ENCODE measurements around the gene FAM174A. TPM values are rescaled to one million over a fixed set of nuclear protein-coding genes. Genes with fewer than 3 reads are reported as not detected.

Gene FAM174A
- total and polyA plus RNA-seq, 2 donors (not counting 3 experiments of a cell fraction or from before 2014, with no cell fraction given), result 11.8 to 15.2 TPM

DNA sequence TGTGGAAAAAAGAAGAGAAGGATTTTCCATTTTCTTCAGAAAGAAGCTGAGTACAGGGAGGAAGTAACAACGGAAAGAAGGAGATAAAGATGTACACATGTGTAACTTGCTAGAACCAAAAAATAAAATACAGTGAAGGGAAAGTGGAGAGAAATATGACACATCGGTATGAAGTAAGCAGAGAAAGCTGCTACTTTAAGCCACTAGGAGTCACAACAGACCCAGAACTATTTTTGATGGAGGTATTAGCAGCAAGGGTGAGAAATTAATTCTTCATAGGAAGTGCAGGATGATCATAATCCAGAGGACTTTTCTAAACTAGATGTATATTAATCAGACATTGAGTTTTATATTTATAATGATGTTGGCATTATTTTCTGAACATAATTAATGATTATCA lies 88.5 kb downstream of the FAM174A start:
- no peak overlapping the region for H2AFZ ChIP-seq (ENCODE audit: low read depth, low read length)
- peak; percentile 55 for FAIRE-seq
- no peaks in the 10 kb centered on the region for H3K9me3 ChIP-seq (replicated peaks; ENCODE audit: control insufficient read depth, insufficient read depth, low read length)
- H3K4me3 ChIP-seq (replicated peaks in 1 of 3; ENCODE audit: insufficient read depth in 1 of 3, low read depth in 1 of 3, low read length in 3 of 3), result no peak overlapping the region
- no peak overlapping the region for H3K27ac ChIP-seq (ENCODE audit: insufficient read depth, low read depth, low read length)
- DNase-seq (ENCODE audit: low read depth, low spot score), result peak; percentile 67
- no peaks in the 10 kb centered on the region for H3K79me2 ChIP-seq (ENCODE audit: control insufficient read depth, insufficient read depth, low read length)
- no peak overlapping the region for H3K4me2 ChIP-seq (ENCODE audit: insufficient read depth, low read length)
- CTCF ChIA-PET, result interaction anchor here (0.6 to 3.2 kb wide), 25 partner anchors 8 to 769 kb away, joined by 3 to 26 read pairs (median 3); partner anchors contain the start of gene ST8SIA4
- no peak overlapping the region for H3K9ac ChIP-seq (replicated peaks; ENCODE audit: extremely low read depth, insufficient read depth, low read length)
- no TSS peak for BruUV-seq (replicated peaks)
- TF ChIP-seq POLR2A (IDR thresholded peaks at IDR 0.05; ENCODE audit: low read depth, low read length) (no peak), MAX (IDR thresholded peaks at IDR 0.05; ENCODE audit: insufficient read depth, insufficient read length) (no peak), JUN (IDR thresholded peaks at IDR 0.05; ENCODE audit: borderline replicate concordance, insufficient read depth, insufficient read length, low read depth) (no peak), EZH2 (IDR thresholded peaks at IDR 0.05; ENCODE audit: borderline replicate concordance, low read depth, low read length, severe bottlenecking) (no peak)
- TF ChIP-seq, protein P1, sequence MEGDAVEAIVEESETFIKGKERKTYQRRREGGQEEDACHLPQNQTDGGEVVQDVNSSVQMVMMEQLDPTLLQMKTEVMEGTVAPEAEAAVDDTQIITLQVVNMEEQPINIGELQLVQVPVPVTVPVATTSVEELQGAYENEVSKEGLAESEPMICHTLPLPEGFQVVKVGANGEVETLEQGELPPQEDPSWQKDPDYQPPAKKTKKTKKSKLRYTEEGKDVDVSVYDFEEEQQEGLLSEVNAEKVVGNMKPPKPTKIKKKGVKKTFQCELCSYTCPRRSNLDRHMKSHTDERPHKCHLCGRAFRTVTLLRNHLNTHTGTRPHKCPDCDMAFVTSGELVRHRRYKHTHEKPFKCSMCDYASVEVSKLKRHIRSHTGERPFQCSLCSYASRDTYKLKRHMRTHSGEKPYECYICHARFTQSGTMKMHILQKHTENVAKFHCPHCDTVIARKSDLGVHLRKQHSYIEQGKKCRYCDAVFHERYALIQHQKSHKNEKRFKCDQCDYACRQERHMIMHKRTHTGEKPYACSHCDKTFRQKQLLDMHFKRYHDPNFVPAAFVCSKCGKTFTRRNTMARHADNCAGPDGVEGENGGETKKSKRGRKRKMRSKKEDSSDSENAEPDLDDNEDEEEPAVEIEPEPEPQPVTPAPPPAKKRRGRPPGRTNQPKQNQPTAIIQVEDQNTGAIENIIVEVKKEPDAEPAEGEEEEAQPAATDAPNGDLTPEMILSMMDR (IDR thresholded peaks at IDR 0.05; ENCODE audit: extremely low read depth in 1 of 2, insufficient read depth in 1 of 2, low read depth in 1 of 2, low read length in 2 of 2), result peak; percentile 32 to 46
- dilution Hi-C loops (cut with MboI; ENCODE audit: extremely low pct_ligation_motif_present, low sequenced_read_pairs) (no loop called here), intact Hi-C loops (cut with micrococcal nuclease) (loop anchor here (1.0 to 5.0 kb wide), 5 partner anchors 191 to 1054 kb away; no protein-coding TSS in a partner anchor)
- no peaks in the 10 kb centered on the region for H3K27me3 ChIP-seq (ENCODE audit: control insufficient read depth in 2 of 2, insufficient read depth in 2 of 2, low read length in 2 of 2)
- no peaks in the 10 kb centered on the region for H3K9me1 ChIP-seq (replicated peaks; ENCODE audit: control insufficient read depth, extremely low read depth, insufficient read depth, low read length)
- POLR2A ChIA-PET, result interaction anchor here (0.5 kb wide), 1 partner anchor 277 kb away, joined by 5 read pairs; no protein-coding TSS in a partner anchor
- H4K20me1 ChIP-seq (replicated peaks; ENCODE audit: control insufficient read depth, extremely low read depth, insufficient read depth, low read length), result no peaks in the 10 kb centered on the region
- H3K4me1 ChIP-seq (ENCODE audit: control insufficient read depth, extremely low read depth, insufficient read depth, low read length), result peaks cover 4% of the 10 kb centered on the region
- H3K36me3 ChIP-seq (ENCODE audit: control insufficient read depth in 2 of 2, extremely low read depth in 1 of 2, insufficient read depth in 2 of 2, low read length in 2 of 2), result no peaks in the 10 kb centered on the region
